HG03575 (cell line): ENCODE results near the gene MACROD2.

ENCODE experiments used
- ATAC-seq: cut with Tn5 transposase; IDR thresholded peaks from one replicate; pipeline ENCODE4 v1.9.1; 2021; ENCODE audit not compliant: unreplicated experiment, insufficient number of reproducible peaks, low FRiP score; ENCODE audit errors: extremely low read depth

Gene MACROD2

GRCh38 chr20:14576196-14576877 is 581.0 kb downstream of the MACROD2 start:
- ATAC-seq: no peak

DNA sequence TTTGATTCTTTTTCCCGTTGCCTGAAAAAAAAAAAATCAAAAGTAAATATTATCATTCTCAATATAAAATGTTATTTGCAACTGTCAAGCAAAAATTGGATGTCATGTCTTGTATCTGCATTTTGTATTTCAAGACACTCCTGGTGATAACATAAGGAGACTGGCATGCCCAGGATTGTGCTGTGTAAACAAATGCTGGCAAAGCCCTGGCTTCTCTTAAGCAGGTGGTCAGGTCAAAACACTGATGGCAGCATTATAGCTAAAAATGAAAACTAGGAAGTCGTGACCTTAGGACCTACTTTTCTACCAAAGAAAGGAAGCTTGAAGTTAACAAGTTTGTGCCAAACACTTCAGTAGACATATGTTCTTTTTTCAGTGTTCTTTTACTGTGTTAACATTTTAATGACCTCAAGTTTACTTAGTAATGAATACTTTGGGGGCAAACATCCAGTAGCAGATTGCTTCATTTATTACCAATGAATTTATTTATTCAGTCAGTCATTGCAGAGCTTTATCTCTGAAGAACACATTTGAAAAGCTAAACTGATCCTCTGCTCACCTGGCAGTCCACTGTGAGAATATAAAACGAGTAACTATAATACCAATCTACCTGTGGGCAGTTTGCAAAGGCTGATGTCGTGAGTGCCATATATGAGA is 585.2 kb downstream of the MACROD2 start:
- ATAC-seq: no peak

- ATAC-seq: no peak
These were observed 586.4 kb downstream of the MACROD2 start for GRCh38 chr20:14581731-14582130.

- no peak for ATAC-seq
These were observed 587.5 kb downstream of the MACROD2 start for GRCh38 chr20:14582855-14583254.

GRCh38 chr20:14583413-14583812 is 588.1 kb downstream of the MACROD2 start:
- no peak for ATAC-seq

DNA sequence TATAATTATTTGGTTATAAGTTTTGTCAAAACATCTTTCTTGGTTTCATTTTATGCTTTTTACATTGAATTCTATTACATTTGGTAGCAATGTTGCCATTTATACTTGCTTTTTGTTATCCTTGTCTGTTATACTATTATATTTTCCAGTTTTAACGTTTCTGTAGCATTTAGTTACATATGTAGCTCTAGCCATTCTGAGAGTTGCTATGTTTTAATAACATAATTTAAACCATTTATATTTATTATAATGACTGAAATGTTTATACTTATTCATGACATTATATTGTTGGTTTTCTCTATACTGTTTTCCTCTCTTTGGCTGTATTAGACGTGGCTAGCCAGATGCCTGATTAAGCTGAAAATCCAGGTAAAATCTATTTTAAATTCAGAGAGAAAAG is 594.1 kb downstream of the MACROD2 start:
- ATAC-seq: no peak

GRCh38 chr20:14595051-14595450 is 599.7 kb downstream of the MACROD2 start:
- ATAC-seq: no peak

- no peak for ATAC-seq
These were observed 601.9 kb downstream of the MACROD2 start for GRCh38 chr20:14597206-14597715.

GRCh38 chr20:14599613-14600012 is 604.3 kb downstream of the MACROD2 start:
- no peak for ATAC-seq

- no peak for ATAC-seq
These were observed 605.2 kb downstream of the MACROD2 start for GRCh38 chr20:14600527-14600926.

- ATAC-seq: no peak
These were observed 608.8 kb downstream of the MACROD2 start for GRCh38 chr20:14604143-14604542.

DNA sequence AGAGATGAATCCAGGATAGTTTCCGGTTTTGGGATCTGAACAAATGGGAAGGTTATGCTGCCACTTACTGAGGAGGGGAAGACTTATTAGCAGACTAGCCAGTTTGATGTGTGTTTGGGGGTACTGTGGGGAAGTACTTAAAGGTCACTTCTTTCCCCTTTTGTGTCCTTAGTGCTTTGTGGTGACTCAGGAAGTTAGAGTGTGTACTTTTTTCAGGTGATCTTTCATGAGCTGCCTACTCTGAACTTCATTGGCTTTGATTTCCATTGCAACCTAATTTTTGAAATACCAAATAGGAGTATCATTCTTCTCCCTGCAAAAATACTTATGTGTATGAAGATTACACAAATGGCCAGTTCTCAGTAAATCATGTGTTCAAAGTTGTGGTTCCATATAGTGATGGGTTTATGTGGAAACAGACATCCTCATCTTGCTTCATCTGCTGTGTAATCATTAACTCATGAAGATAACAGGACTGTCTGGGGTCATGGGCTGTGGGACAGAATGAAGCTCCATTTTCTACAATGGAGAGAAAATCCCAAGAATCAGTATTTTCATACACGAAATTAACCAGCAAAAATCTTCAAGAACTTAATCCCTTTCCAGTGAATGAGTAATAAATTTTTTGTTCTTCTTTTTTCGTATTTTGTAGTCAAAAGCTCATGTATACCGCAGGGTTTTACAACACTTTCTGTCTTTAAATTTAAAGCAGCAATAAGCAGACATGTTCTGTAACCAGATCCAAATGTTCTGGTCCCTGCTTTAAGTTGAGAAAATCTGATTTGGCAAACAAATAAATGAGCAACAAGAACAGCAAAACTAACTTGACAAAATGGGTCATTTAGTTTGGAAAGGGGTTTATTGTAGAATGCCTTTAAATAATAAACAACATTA is 614.3 kb downstream of the MACROD2 start:
- no peak for ATAC-seq

DNA sequence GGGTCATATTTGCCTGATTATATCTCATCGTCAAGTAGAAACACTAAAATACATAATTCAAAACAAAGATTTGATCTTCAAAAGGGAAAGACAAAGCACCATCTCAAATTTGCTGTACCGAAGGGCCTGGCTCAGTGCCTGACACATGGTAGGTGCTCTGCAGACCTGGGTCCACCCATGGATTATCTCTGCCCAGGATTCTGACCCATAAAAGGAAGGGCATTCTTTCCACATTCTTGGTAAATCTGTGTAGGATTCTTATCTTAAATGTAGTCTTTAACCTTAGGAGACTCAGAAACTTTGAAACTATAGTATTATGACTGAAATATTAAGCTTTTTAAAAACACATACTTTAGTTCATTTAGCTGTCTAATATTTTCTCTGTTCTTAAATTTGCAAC is 616.2 kb downstream of the MACROD2 start:
- no peak for ATAC-seq

- no peak for ATAC-seq
These were observed 617.1 kb downstream of the MACROD2 start for GRCh38 chr20:14612391-14612790.

DNA sequence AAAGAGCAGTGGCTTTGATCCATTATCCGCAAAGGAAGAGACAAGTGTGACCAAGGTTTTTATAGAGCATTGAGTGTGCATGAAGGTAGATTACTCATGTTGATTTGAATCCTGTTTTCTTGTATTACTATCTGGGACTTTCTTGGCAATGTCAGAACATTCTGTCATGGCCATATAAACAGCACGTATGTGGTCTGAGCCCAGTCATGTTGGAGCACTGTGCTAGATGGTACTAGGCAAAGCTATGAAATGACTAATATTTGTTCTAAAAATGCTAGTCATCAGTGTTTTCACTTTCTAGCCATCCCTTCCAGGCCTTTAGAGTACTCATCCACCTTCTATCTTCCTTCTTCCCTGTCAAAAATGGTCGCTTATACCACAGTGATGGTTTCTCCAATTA is 620.7 kb downstream of the MACROD2 start:
- ATAC-seq: no peak

- no peak for ATAC-seq
These were observed 621.8 kb downstream of the MACROD2 start for GRCh38 chr20:14617123-14617522.

- ATAC-seq: no peak
These were observed 624.1 kb downstream of the MACROD2 start for GRCh38 chr20:14619411-14619810.

DNA sequence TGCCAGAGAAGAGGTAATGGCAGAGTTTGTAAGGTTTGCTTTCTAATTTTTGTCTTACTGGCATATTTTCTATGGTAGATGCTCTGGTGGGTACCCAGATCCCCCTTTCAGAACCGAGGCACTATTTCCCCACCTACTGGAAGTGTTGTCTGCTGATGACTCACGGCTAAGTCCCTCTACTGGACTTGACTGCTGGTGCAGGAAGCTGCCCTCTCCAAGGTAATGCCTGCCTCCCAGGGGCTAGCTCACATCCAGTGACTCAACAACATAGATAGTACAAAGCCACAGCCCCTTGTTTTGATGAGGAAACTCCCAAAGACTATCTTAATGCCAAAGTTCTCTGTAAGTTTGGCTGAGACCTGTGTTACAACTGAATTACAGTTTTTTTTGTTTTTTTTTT is 627.5 kb downstream of the MACROD2 start:
- no peak for ATAC-seq

GRCh38 chr20:14631011-14631410 is 635.7 kb downstream of the MACROD2 start:
- ATAC-seq: no peak

GRCh38 chr20:14632906-14633305 is 637.6 kb downstream of the MACROD2 start:
- no peak for ATAC-seq
